Measurements from ENCODE around the gene TMEM117.
"Not testable (repeated sequence)": the region's sequence is repeated elsewhere in the genome, so short reads cannot be mapped to it uniquely, and the experiment has no call there.

The TMEM117 gene

GRCh38 chr12:44331269-44331668, 495.4 kb downstream of the TMEM117 start:
- DNase-seq, result no peak

GRCh38 chr12:44334347-44334746, 498.5 kb downstream of the TMEM117 start:
- DNase-seq, result no peak

GRCh38 chr12:44335030-44335429, 499.1 kb downstream of the TMEM117 start:
- DNase-seq, result no peak

GRCh38 chr12:44336577-44336976, 500.7 kb downstream of the TMEM117 start:
- DNase-seq, result no peak

- DNase-seq, result no peak
Measured at GRCh38 chr12:44342371-44342770, 506.5 kb downstream of the TMEM117 start.

- no peak for DNase-seq
Measured at GRCh38 chr12:44347145-44347544, 511.3 kb downstream of the TMEM117 start.

- DNase-seq, result no peak
Measured at GRCh38 chr12:44357494-44357893, 521.6 kb downstream of the TMEM117 start.

- DNase-seq, result no peak
Measured at GRCh38 chr12:44358636-44359035, 522.8 kb downstream of the TMEM117 start.

GRCh38 chr12:44362947-44363346, 527.1 kb downstream of the TMEM117 start:
- DNase-seq, result no peak

GRCh38 chr12:44367136-44367535, 531.3 kb downstream of the TMEM117 start:
- DNase-seq, result no peak

- no peak for DNase-seq
Measured at GRCh38 chr12:44367916-44368315, 532.0 kb downstream of the TMEM117 start.

- DNase-seq, result no peak
Measured at GRCh38 chr12:44369998-44370397, 534.1 kb downstream of the TMEM117 start.

GRCh38 chr12:44370982-44371381, 535.1 kb downstream of the TMEM117 start:
- no peak for DNase-seq

- no peak for DNase-seq
Measured at GRCh38 chr12:44372259-44372658, 536.4 kb downstream of the TMEM117 start.

- no peak for DNase-seq
Measured at GRCh38 chr12:44375694-44376093, 539.8 kb downstream of the TMEM117 start.

GRCh38 chr12:44377443-44378187, 541.7 kb downstream of the TMEM117 start:
- no peak for DNase-seq

GRCh38 chr12:44379113-44379512, 543.2 kb downstream of the TMEM117 start:
- not testable (repeated sequence) for DNase-seq

- no peak for DNase-seq
Measured at GRCh38 chr12:44379831-44380230, 544.0 kb downstream of the TMEM117 start.

- DNase-seq, result no peak
Measured at GRCh38 chr12:44380861-44381260, 545.0 kb downstream of the TMEM117 start.

GRCh38 chr12:44381341-44381740, 545.5 kb downstream of the TMEM117 start:
- no peak for DNase-seq

GRCh38 chr12:44384136-44384535, 548.3 kb downstream of the TMEM117 start:
- DNase-seq, result no peak

- DNase-seq, result no peak
Measured at GRCh38 chr12:44385964-44386363, 550.1 kb downstream of the TMEM117 start.

GRCh38 chr12:44387581-44387980, 551.7 kb downstream of the TMEM117 start:
- no peak for DNase-seq

- no peak for DNase-seq
Measured at GRCh38 chr12:44389038-44389437, 553.2 kb downstream of the TMEM117 start.

GRCh38 chr12:44389896-44390295, 554.0 kb downstream of the TMEM117 start:
- DNase-seq, result no peak
